Left cardiac atrium (tissue), 4 donors: ENCODE data around the gene SLC30A2. TPM values are rescaled to one million over a fixed set of nuclear protein-coding genes. Genes with fewer than 3 reads are reported as not detected.
A peak's percentile ranks its signal among the peaks of the same experiment; 100 is the strongest.

Source experiments
- ATAC-seq, 2 donors: fragments of 200-7000 bp; cut with Tn5 transposase; one replicate each; pipeline ENCODE4 v1.9.1; 2020; ENCODE audit warnings: mild to moderate bottlenecking in 2 of 2, moderate library complexity in 2 of 2
- DNase-seq: peaks from one replicate; pipeline ENCODE4 v3.0.0-alpha.2; 2020
- intact Hi-C, 2 donors: fragments of 100-400 bp; cut with DNase I; formaldehyde crosslinking; loops; one replicate each; pipeline versions ENCODE4 v1.14.1 to v1.15.1; 2022 to 2023
- total RNA-seq, 2 donors: library from RNA; stranded (reverse); fragmentation: NEBNext Ultra II Directional; extraction: Animal tissue kit (Norgen Biotek cat#: 25700); gene quantifications; one replicate each; pipeline ENCODE4 v1.2.1, GENCODE V29; 2021
- donor health status: DM: no; HTN: yes; CAD: no.
- donor health status: DM: no; HTN: yes; CAD: no; lungs with severe emphysema.
- donor health status: DM: yes; HTN: yes; CAD: no.
- donor health status: Dilated cardiomyopathy.

SLC30A2 gene
- total RNA-seq, 2 donors from 2014 or later, result 0.32 to 1.0 TPM

DNA sequence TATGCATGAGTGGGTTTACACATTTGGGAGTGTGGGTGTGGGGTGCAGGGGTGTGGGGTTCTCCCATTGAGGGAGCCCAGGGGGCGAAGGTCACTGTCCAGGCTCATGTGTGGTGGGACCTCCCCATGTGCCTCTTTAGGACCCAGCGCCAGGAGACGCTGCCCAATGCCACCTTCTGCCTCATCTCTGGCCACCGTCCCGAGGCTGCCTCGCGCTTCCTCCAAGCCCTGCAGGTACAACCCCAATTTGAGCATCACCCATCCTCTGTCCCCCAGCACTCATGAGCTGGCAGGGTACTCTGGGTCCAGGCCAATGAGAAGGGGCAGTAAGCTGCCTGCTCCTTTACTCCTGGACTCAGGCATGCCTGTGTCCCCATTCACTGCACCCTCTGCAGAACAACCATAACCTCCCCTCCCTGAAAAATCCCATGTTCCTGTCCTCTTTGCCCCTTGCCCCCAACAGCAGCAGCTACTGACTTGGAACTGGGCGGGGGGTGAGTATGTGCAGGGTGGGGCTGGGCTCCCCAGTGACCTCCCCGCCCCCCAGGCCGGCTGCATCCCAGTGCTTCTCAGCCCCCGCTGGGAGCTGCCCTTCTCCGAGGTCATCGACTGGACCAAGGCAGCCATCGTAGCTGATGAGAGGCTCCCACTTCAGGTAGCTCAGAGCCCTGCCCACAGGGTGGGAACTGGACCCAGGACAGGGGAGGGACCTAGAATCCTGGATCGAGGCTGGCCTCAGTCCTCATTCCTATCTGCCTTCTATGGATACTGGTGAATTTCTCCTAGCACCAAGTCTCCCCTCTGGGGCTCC lies 16.7 kb downstream of the SLC30A2 start:
- DNase-seq, result no peak
- no peak for ATAC-seq
- intact Hi-C loops, result no loop called here

DNA sequence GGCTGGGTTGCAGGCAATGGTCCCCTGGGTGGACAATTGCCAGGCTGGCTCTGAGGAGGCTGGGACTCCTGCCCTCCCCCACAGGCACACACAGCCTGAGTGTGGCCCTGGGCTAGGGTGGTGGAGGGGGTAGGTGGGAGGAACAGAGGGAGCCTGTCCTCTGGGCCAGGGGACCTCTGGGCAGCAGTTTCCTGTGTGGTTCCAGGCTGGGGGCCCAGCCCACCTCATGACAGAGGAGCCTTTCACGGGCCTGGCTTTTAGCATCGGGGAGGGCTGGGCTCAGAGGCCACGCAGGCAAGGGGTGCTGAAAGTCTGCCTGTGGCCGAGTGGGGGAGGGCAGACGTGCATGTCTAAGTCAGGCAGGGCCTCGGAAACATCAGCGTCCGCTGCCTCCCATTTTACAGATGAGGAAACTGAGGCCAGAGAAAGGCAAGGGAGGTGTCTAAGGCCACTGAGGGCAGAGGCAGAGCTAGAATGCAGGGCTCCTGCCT lies 17.4 kb downstream of the SLC30A2 start:
- ATAC-seq, result no peak
- intact Hi-C loops, result no loop called here
- no peak for DNase-seq

DNA sequence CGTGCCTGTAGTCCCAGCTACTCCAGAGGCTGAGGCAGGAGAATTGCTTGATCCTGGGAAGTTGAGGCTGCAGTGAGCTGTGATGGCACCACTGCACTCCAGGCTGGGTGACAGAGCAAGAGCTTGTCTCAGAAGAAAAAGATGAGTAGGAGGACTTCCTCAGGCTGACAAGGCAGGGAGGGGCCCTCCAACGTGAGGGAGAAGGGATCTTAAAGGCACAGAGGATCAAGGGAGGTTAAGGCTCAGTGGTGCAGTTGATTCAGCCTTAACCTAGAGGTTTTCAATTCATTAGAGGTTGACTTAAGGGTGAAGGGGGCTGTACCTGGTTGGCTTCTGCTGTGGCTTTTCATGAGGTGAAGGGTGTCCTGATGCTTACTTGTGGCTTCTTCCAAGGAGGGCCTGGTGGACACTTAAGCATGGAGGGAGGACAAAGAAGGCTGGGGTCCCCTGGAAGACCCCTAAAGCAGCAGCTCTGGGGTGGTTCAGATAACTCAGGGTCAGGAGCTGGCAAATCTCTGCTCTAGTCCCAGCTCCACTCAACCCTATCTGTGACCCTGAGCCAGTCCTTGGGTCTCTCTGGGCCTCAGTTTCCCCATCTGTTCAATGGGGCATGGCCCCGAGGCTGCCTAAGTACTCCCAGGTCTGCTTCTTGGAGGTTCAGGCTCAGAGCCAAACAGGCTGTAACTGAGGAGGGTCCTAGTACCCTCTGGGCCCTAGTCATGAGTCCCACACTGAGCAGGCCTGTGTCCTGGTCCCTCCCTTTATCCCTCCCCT lies 18.0 kb downstream of the SLC30A2 start:
- DNase-seq, result no peak
- intact Hi-C loops, result no loop called here

DNA sequence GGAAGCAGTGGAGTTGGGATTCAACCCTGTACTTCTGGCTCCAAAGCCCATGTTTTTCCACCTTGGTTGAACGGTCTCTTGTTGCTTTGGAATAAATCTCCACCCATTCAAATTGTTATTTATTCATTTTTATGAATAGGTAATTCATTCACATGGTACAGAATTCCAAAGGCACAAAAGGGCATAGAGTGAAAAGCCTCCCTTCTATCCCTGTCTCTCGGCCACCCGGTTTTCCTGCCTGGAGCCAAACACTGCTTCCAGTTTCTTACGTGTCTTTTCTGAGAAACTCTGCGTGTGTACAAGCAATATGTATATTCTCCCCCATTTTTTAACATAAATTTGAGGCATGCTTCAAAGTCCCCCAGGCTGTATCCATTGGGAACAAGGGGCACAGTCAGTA lies 20.4 kb downstream of the SLC30A2 start:
- intact Hi-C loops, result no loop called here
- no peak for ATAC-seq
- no peak for DNase-seq

More for the DNA sequence above, 18.0 kb downstream of the SLC30A2 start:
- ATAC-seq, result no peak

DNA sequence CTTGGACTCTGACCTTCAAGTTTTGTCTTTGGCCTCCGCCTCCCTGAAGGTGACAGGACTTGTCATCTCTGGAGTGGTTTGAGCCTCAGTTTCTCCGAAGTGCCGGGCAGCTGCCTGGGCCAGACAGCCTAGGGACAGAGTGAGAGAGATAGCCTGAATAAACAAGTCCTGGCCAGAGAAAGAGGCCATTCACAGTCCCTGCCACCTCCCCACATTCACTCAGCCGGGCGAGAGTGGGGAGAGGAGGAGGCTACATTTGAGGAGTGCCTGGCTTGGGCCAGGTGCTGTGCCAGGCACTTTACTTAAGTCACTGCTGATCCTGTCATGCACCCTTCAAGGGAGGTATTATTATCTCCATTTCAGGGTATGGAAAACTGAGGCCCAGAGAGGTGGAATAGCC lies 20.9 kb downstream of the SLC30A2 start:
- intact Hi-C loops, result no loop called here
- no peak for ATAC-seq
- no peak for DNase-seq

DNA sequence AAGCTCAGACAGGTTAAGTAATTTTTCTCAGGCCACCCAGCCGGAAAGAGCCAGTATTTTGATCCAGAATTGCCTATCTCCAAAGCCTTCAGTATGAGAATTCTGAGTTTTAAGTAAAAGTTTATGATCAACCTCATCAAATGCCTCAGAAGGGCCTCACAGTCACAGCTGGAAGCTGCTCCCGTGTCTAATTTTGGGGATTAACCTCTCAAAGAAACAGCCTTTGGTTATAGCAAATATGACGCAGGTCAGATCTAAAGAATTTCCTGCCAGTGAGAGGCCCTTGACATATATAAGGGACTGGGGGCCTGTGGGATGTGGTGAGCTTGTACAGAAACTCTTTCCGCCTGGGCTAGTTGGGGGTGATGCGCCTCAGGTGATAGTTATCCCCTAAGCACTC lies 22.1 kb downstream of the SLC30A2 start:
- DNase-seq (no peak), ATAC-seq (no peak)
- intact Hi-C loops, result no loop called here

DNA sequence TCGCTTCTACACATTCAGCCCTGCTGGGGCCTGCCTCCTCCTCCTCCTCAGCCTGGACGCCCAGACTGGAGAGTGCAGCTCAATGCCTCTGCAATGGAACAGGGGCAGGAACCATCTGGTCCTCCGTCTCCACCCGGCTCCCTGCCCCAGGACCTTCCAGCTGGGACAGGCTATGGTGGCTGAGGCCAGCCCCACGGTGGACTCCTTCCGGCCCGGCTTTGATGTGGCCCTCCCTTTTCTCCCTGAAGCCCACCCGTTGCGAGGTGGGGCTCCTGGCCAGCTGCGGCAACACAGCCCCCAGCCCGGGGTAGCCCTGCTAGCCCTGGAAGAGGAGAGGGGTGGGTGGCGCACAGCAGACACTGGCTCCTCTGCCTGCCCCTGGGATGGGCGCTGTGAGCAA lies 22.9 kb downstream of the SLC30A2 start:
- DNase-seq (no peak), ATAC-seq (no peak)
- intact Hi-C loops, result no loop called here

DNA sequence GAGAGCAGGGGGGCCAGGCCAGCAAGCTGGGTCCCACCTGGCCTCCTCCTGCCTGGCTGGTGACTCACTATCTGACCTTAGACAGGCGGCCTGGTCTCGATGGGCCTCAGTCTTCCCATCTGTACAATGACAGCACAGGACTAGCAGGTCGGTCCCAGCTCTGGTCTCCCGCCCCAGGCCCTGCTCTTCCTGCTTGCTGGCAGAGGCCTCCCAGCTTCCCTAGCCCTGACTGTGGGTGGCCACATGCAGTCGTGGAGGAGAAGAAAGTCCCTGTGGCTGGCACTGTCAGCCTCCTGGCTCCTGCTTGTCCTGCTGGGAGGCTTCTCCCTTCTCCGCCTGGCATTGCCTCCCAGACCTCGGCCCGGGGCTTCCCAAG lies 23.5 kb downstream of the SLC30A2 start:
- ATAC-seq (no peak), DNase-seq (no peak)
- intact Hi-C loops, result no loop called here

DNA sequence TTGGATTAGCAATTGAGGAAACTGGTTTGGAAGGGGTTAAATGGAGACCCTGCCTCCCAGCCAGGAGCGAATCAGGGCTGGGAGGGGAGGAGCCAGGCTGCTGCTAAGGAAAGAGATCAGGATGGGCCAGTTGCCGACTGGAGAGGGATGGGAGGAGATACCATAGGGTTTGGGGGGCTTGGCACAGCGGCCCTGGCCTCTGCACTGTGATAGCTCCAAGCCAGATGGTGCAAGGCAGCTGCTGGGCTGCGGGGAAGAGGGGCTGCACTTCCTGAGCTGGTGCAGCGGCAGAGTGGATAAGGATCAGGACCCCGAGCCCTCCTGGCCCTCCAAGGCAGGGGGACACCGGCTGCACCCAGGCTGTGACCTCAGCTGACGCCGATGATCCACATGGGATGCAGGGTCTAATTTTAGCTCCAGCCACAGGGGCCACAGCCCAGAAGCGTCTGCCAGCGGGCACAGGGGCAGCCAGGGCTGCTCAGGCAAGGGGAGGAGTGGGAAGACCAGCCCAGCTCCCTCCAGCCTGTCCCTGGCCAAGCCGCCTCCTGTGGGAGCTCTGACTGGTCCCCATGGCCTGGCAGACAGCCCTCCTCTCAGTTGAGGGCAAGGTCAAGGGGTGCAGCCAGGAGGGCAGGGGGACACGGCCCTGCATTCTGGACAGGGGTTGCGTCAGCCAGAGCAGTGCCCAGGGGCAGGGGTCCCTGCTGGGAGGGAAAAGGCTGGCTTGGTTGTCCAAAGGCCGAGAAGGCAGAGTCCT lies 24.1 kb downstream of the SLC30A2 start, which contains the start of gene EXTL1:
Gene EXTL1, plus strand, starts transcription at position 129 of the 757 bp plus-strand sequence. CDS start 872 bp downstream, outside the sequence.
- ATAC-seq (peak; percentile 82 to 88), DNase-seq (peak; percentile 68)
- intact Hi-C loops, result no loop called here

DNA sequence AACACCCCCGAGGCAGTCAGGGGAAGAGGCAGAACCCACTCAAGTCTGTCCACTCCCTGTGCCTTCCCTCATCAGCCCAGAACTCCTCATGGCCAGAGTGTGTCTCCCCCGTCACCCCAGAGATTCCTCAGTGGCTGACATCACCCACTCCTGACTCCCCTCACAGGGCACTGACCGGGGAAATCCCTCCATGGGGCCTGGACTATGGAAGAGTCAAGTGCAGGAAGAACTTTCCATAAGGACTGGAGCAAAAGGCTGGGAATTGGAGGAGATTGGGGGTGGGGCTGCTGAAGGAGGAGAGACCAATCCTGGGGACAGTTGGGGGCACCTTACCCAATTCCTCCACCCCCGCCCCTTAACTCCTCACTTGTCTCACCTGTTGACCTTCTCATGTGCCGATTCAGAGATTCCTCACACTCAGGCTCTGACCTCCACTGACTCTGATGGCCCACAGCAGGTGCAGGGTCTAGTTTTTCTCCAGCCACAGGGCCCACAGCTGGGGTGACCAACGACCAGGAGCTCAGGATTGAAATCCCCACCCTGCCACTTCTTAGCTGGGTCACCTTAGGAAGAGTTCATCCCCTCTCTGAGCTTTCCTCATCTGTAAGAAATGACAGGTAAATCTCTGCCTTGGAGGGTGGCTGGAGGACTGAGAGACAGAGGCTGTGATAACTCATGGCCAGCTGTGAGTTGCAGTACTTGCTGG lies 24.8 kb downstream of the SLC30A2 start:
- ATAC-seq, result peak; percentile 4 to 6
- DNase-seq, result no peak
- intact Hi-C loops, result no loop called here

DNA sequence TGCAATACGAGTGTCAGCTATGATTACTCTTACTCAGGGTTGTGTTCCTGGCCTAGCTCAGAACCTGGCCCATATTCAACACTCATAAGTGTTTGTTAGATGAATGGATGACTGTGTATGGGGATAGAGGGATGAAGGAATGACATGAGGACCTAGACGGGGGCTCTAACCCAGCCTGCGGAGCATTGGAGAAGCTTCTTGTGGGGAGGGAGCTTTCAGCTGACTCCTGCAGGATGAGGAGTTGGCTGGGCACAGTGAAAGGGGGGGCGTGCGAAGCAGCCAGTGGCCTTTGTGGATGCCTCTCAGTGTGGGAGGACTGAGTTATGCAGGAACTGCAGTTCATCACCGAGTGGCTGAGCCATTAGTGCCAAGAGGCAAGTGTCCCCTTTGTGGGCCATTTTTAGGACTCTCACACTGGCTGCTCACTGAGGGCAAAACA lies 25.6 kb downstream of the SLC30A2 start:
- ATAC-seq (peak; percentile 29 to 64), DNase-seq (no peak)
- intact Hi-C loops, result no loop called here

DNA sequence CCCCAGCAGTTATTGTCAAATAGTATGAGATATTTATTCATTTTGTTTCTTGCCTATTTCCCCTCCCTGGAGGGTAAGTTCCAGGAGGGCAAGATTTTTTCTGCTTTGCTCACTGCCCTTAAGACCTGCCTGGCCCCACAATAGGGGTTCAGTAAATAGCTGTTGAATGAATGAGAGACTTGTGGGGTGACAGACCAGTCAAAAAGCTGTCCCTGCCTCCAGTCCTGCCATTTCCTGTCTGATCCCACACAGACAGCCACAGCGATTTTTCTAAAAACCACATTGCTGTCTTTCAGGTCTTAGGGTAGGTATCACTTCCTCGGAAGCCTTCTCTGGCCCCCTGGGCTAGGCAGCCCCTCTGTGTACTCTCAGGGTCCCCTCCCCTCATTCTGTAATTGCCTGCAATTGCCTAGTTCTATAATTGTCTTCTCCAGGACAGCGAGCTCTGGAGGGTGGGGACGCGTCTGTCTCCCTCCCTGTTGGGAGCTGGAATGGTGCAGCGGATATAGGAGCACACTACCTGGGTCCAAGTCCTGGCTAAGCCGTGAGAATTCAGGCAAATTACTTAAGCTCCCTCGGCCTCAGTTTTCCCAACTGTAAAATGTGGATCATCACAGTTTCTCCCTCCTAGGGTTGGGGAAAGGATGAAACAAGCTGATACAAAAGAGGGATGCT lies 26.1 kb downstream of the SLC30A2 start:
- intact Hi-C loops, result no loop called here
- DNase-seq (no peak), ATAC-seq (no peak)

DNA sequence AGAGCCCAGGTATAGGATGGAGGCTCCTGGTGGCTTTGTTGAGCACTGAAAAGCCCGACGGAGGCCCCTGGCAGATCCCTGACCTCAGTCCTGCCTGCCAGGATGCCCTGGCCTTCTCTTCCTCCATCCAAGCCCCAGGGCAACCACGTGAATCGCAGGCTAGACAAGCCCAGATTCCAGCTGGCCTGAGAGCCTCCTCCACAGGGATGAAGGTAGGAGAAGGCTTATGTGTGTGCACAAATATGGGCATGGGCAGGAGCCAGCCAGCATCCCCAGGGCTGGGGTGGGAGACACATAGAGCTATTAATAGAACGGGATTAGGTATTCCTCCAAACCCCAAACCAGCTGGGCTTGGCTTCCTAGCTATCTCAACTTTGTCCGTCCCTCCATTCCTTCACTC lies 28.3 kb downstream of the SLC30A2 start:
- DNase-seq (no peak), ATAC-seq (peak in 1 of 2 donors; percentile 8)
- intact Hi-C loops, result no loop called here

DNA sequence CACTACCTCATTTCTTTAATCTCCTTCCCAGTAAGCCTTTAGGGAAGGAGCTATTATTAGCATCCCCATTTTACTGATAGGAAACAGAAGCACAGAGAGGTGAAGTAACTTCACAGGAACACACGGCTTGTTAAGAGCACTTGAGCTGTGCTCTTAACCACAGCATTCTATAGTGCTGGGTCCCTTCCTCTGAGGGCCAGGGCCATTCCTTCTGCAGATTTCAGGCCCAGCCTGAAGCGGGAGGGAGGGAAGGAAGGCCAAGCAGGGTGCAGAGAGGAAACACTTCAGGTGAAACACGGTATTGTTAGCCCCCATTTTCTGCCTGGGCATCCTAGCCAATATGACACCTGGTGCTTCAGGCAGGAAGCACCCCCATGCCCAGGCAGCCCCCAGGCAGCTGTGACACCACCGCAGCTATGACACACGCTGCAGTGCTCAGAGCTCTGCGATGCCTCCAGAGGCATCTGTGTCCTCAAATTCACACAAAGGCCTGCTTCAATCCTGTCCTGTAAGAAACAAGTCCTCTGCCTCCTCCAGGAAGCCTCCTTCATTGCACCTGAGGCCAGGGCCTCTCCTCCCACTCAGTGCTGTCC lies 28.9 kb downstream of the SLC30A2 start:
- ATAC-seq, result peak in 1 of 2 donors; percentile 29
- intact Hi-C loops, result no loop called here
- no peak for DNase-seq

DNA sequence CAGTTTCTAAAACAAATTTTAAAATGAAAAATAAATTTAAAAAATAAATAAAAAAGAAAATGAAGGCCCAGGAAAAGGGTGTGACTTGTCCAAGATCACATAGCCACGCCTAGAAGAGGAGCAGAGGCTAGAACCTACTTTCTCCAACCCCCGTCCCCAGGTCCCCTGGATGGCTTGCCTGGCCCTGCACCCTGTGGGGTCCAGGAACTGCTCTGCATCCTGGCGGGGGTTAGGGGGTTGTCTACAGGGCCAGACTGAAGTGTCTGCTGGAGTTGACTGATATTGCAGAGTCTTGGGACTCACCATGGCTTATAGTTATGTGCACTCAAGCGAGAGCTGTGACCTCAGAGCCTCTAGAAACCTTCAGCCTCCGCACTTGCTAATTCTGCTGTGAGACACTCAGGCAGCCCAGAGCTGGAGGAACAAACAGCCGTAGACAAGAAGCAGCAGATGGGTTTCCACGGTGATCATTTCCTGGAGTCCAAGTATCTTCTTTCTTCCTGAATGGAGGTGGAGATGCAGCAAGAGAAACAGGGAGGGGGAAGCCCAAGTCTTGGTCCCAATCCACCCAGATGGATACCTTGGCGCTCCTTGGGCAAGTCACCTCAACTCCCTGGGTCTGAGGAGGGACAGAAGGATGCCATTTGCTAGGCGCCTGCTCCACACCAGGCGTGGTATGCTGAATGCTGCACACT lies 29.5 kb downstream of the SLC30A2 start:
- DNase-seq (no peak), ATAC-seq (no peak)

DNA sequence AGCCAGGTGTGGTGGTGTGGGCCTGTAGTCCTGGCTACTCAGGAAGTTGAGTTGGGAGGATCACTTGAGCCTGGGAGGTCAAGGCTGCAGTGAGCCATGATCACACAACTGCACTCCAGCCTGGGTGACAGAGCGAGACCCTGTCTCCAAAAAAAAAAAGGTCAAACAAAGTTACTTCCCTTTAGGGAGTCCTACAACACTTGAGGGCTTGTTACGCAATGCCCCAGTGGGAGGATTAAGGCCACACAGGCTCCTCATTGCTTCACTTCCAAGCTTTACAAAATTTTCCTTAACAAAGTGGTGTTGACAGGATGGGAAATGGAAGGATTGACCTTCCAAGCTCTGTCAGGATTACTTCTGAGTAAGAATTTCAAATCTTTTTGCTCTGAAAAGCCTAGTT lies 30.6 kb downstream of the SLC30A2 start:
- intact Hi-C loops, result no loop called here
- DNase-seq (peak; percentile 59), ATAC-seq (peak; percentile 45 to 54)

More for the DNA sequence above, 29.5 kb downstream of the SLC30A2 start:
- intact Hi-C loops, result no loop called here

DNA sequence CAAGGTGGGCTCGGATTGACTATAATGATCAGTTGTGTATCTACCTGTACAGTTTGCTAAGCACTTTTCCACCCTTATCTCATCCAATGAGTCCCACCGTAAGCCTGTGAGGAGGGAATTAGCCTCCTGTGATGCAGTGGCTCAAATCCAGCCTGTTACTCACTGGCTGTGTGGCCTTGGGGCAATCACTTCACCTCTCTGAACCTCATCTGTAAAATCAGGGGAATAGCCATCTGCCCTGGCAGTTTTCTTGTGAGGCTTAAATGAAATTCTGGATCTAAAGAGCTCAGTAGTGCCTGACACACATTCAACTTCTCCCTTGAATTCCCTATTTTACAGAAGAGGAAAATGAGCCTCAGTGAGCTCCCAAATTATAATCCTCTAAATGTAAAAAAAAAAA lies 31.7 kb downstream of the SLC30A2 start:
- no peak for DNase-seq
- ATAC-seq, result no peak
- intact Hi-C loops, result no loop called here
